Urinary bladder (tissue), 4 donors: ENCODE results near the gene CNPY4. TPM values are rescaled to one million over a fixed set of nuclear protein-coding genes. Genes with fewer than 3 reads are reported as not detected.
"Not testable (repeated sequence)": the region's sequence is repeated elsewhere in the genome, so short reads cannot be mapped to it uniquely, and the experiment has no call there.

Experiments
- DNase-seq: peaks from one replicate; pipeline ENCODE4 v3.0.0-alpha.2; 2015; ENCODE audit errors: extremely low spot score
- H3K27ac ChIP-seq: one replicate; pipeline ENCODE4 v1.5.1; 2013; ENCODE audit warnings: low read depth, mild to moderate bottlenecking, moderate library complexity
- H3K36me3 ChIP-seq: one replicate; pipeline ENCODE4 v1.6.1; 2013; ENCODE audit warnings: mild to moderate bottlenecking, moderate library complexity; ENCODE audit not compliant: insufficient read depth
- H3K4me1 ChIP-seq: one replicate; pipeline ENCODE4 v1.6.1; 2013; ENCODE audit warnings: mild to moderate bottlenecking, moderate library complexity; ENCODE audit not compliant: insufficient read depth
- H3K4me3 ChIP-seq: one replicate; pipeline ENCODE4 v1.5.1; 2013; ENCODE audit warnings: low read depth, low read length
- WGBS: extraction: QIAGEN DNeasy Blood & Tissue Kit; methylation state at CpG from one replicate; pipeline ENCODE4 v1.1.7; 2013; 5-methylcytosine and 5-hydroxymethylcytosine counted together
- polyA plus RNA-seq: library from polyadenylated mRNA; stranded (reverse); fragments of 200-250 nt; gene quantifications from one replicate; pipeline ENCODE4 v1.2.3, GENCODE V29; 2013
- total RNA-seq: library from RNA; depleted of rRNA; stranded (reverse); fragments of >200 nt; gene quantifications from one replicate; pipeline ENCODE4 v1.2.3, GENCODE V29; 2014
- donor health status: healthy with polysubstance abuse.
- donor health status: healthy.

CNPY4 gene
- total and polyA plus RNA-seq, 2 donors, result 26.1 to 34.5 TPM

DNA sequence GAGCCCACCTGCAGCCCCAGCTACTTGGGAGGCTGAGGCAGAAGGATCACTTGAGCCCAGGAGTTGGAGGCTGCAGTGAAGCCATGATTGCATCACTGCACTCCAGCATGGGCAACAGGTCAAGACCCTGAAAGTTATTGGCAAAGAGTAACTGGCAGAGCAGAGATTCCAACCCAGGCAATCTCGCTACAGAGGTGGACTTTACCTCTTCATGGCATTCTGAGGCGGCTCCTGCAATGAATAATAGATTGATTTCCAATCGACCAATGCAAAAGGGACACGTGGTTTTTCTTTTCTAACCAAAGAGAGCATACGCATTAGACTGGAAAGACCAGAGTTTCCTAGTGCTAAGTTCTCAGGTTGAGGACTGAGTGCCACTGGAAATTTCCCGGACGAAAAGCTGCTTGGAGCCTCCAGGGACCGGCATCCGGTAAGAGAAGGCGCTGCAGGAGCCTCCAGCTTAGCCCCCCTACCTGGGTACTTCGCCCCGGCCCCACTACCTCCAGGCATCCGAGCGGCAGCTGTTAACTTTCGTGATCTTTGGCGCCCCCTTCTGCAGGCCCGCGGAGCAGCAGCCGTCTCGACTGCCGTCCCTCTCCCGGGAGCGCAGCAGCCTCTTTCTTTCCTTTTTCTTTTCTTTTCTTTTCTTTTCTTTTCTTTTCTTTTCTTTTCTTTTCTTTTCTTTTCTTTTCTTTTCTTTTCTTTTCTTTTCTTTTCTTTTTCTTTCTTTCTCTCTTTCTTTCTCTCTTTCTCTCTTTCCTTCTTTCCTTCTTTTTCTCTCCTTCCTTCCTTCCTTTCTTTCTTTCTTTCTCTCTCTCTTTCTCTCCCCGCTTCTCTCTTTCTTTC is 11.4 kb downstream of the CNPY4 start:
- 12% methylated on average over 24 of the region's 24 CpGs for WGBS
- DNase-seq, result no peak
- no peak overlapping the region for H3K27ac ChIP-seq
- H3K36me3 ChIP-seq, result no peaks in the 10 kb centered on the region
- no peak overlapping the region for H3K4me3 ChIP-seq
- H3K4me1 ChIP-seq, result no peaks in the 10 kb centered on the region

DNA sequence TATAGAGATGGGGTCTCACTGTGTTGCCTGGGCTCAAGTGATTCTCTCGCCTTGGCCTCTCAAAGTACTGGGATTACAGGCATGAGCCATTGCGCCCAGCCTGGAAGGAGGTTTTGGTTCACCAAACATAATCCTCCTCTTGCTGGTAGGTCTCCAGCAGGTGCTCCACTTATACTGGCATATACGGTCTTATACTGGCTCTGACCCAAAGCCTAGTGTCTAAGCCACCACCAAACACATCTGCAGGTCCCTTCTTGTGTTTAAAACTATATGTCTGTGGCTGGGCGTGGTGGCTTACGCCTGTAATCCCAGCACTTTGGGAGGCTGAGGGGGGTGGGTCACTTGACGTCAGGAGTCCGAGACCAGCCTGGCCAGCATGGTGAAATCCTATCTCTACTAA is 12.7 kb downstream of the CNPY4 start:
- Histone ChIP-seq H3K27ac (no peak overlapping the region), H3K4me1 (no peaks in the 10 kb centered on the region), H3K36me3 (no peaks in the 10 kb centered on the region), H3K4me3 (no peak overlapping the region)
- no peak for DNase-seq
- WGBS, result 61% methylated on average over 7 of the region's 7 CpGs

DNA sequence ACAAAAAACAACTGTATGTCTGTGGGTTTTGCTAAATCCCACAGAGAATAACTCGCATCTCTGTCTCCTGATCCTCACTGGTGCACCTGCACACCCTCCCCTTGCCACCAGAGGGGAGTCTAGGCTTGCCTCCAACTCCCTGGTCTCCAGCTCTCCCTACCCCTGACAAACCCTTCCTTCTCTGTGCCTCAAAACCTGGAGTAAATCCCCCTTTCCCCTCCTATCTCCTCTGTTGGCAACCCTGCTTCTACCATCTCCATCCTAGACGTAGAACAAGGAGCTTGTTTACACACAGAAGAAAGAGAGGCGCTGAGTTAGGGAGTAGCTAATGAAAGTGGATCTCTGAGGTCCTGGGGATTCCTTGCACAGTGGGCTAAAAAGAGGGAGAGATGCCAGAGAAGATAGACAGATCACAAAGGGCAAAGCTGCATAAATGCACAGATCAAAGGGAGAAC is 13.3 kb downstream of the CNPY4 start:
- Histone ChIP-seq H3K27ac (no peak overlapping the region), H3K4me1 (no peaks in the 10 kb centered on the region), H3K36me3 (no peaks in the 10 kb centered on the region), H3K4me3 (no peak overlapping the region)
- 10% methylated on average over 3 of the region's 3 CpGs for WGBS
- no peak for DNase-seq

DNA sequence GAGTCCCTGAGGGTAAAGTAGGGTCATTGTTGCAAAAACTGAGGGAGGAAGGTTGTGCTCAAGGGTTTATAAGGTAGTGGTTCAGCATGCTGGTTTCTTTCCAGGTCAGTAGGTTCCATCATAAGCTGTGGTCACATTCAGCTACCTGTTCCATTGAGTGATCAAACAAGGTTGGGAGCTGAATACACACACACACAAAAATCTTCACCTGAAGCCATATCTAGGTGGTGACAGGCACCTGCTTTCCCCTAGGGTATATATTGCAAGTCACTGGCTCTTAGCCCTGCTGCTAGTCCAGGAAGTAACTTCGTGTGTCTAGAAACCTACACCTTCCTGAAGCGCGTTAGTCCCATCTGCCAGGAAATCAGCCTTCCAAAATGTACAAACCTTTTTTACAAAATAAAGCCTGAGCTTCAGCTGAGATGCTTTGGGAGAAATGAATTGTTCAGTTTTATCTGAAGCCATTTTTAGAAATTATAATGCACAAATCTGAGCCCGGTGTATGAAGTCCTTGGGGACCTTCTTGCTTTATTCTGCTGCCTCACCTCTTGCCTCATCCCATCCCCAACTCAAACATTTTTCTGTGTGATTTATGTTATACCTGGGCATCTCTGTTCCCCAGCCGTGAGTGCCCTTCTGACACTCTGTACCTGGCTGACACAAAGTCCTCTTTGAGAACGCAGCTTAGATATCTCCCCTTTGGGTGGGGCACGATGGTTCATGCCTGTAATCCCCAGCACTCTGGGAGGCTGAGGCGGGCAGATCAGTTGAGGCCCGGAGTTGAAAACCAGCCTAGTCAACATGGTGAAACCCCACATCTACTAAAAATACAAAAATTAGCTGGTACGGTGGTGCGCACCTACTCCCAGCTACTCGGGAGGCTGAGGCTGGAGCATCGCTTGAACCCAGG is 18.7 kb downstream of the CNPY4 start:
- Histone ChIP-seq H3K36me3 (no peaks in the 10 kb centered on the region), H3K4me3 (no peak overlapping the region), H3K27ac (no peak overlapping the region), H3K4me1 (no peaks in the 10 kb centered on the region)
- 83% methylated on average over 13 of the region's 13 CpGs for WGBS
- no peak for DNase-seq

- DNase-seq, result no peak
- H3K4me1 ChIP-seq, result no peaks in the 10 kb centered on the region
- no peak overlapping the region for H3K4me3 ChIP-seq
- H3K36me3 ChIP-seq, result no peaks in the 10 kb centered on the region
- 56% methylated on average over 3 of the region's 3 CpGs for WGBS
- no peak overlapping the region for H3K27ac ChIP-seq
Observed at GRCh38 chr7:100141555-100141949, 22.1 kb downstream of the CNPY4 start.

GRCh38 chr7:100142461-100142860 is 23.0 kb downstream of the CNPY4 start:
- Histone ChIP-seq H3K4me1 (no peaks in the 10 kb centered on the region), H3K27ac (no peak overlapping the region), H3K4me3 (no peak overlapping the region), H3K36me3 (no peaks in the 10 kb centered on the region)
- DNase-seq, result no peak
- WGBS, result 94% methylated on average over 3 of the region's 3 CpGs

- H3K36me3 ChIP-seq, DNase-seq, H3K4me3 ChIP-seq, H3K27ac ChIP-seq, H3K4me1 ChIP-seq: not testable (repeated sequence)
- WGBS, result 90% methylated on average over 4 of the region's 4 CpGs
Observed at GRCh38 chr7:100146350-100146749, 26.9 kb downstream of the CNPY4 start.

DNA sequence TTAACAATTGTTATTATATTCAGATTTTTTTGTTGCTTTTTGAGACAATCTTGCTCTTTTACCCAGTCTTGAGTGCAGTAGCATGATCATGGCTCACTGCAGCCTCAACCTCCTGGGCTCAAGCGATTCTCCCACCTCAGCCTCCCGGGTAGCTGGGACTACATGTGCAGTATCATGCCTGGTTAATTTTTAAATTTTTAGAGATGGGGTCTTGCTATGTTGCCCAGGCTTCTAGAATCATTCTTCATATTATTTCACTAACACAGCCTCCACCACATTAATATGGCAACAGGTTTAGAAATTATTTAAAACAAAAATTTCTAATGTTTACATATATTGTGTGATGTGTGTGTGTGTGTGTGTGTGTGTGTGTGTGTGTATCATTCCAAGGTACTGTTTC is 27.8 kb downstream of the CNPY4 start:
- no peak for DNase-seq
- 94% methylated on average over 2 of the region's 2 CpGs for WGBS
- H3K27ac ChIP-seq, result no peak overlapping the region
- H3K4me3 ChIP-seq, result no peak overlapping the region
- H3K36me3 ChIP-seq, result no peaks in the 10 kb centered on the region
- no peaks in the 10 kb centered on the region for H3K4me1 ChIP-seq

DNA sequence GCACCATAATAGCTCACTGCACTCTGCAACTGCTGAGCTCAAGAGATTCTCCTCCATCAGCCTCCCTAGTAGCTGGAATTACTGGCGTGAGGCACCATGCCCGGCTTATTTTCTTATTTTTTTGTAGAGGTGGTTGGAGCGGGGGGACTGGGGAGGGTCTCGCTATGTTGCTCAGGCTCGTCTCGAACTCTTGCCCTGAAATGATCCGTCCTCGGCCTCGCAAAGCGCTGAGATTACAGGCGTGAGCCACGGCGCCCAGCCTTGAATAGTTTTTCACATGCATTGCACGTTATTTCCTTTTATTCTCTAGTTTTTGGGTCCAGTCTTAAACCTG is 28.8 kb downstream of the CNPY4 start:
- Histone ChIP-seq H3K4me1 (no peaks in the 10 kb centered on the region), H3K27ac (peak overlapping the region; percentile 44), H3K36me3 (no peaks in the 10 kb centered on the region), H3K4me3 (peak overlapping the region; percentile 27)
- no peak for DNase-seq
- 11% methylated on average over 14 of the region's 14 CpGs for WGBS

DNA sequence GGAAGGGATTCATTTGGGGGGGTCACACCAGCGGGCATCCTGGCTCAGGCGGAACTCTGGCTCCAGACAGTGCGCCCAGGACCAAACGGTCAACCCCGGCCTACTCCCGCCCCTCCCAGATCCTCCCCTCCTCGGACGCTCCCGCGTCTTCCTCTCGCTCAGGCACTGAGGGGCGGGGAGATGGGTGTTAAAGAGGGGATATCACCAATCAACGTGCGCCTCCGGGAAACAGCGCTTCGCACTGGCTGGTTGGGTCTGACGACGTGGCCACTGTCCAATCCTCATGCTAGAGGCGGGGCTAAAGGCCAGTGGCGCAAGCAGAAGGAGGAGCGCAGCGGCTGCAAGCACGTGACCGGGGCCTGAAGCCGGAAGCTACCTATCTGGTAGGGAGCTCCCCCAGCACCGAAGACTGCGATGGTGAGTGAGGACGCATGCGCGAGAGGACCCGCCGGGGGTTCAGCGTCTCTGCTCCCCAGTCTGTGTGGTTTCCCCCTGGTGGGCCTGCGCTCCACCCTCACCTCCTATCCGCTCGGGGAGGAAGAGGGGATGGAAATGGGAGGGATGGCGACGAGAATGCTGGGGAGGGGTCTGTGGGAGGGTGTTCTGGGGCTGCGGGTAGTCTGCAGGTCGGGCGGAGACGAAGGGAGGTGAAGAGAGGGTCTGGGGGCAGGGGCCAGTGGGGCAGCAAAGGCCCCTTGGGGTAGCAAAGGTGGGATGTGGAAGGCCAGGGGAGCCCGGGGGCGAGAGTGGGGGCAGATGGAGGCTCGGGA is 29.3 kb downstream of the CNPY4 start, which contains the start of gene LAMTOR4:
TSS of gene LAMTOR4 (plus strand) at position 360 of the 770 bp plus-strand sequence. CDS start at position 415, 55 bp downstream.
- Histone ChIP-seq H3K36me3 (no peaks in the 10 kb centered on the region), H3K27ac (peak within 1 kb of the TSS; percentile 90), H3K4me1 (no peaks in the 10 kb centered on the region), H3K4me3 (peak within 1 kb of the TSS; percentile 69)
- DNase-seq, result peak; percentile 96
- under 1% methylated on average over 46 of the region's 46 CpGs for WGBS

DNA sequence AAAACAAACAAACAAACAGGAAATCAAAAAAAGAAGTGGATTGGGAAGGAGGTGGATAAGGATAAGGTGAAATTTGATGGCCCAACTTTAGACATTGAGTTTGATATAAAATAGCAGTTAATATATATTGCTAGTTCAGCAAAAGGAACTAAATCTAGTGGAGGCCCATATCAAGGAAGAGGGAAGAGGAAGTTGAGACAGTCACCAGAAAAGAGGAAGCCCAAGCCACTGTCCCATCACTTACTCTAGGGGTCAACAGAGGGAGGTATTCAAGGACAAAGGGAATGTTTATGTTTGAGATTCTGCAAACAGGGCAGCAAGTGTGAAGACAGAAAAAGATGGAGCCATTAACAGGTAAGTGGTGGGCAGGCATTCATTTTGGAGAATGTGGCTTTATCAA is 33.0 kb downstream of the CNPY4 start:
- no peak for DNase-seq
- Histone ChIP-seq H3K4me3 (no peak overlapping the region), H3K27ac (no peak overlapping the region), H3K4me1 (no peaks in the 10 kb centered on the region), H3K36me3 (no peaks in the 10 kb centered on the region)

DNA sequence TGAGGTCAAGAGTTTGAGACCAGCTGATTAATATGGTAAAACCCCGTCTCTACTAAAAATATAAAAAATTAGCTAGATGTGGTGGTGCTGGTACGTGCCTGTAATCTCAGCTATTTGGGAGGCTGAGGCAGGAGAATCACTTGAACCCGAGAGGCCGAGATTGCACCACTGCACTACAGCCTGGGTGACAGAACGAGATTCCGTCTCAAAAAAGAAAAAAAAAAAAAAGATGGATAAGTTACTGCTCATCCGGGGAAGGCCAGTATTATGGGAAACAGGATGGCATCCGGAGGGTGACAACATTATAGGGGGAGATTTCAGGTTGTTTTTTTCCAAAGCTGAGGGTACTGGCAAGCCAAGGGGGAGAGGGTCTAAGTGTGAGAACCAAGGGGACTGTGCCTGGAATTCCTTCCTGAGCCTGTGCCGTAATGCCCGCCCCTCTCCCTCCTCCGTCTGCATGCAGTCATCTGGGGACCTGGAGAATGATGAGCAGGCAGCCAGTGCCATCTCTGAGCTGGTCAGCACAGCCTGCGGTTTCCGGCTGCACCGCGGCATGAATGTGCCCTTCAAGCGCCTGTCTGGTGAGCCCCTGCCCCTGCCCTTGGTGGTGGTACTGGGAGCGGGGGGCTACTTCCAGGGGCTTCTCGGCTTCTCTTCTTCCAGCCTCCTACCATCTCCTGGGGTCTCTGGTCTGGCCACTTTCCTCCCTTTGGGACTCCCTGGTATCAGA is 33.7 kb downstream of the CNPY4 start:
- Histone ChIP-seq H3K27ac (no peak overlapping the region), H3K4me1 (peaks cover 3% of the 10 kb centered on the region), H3K4me3 (no peak overlapping the region), H3K36me3 (no peaks in the 10 kb centered on the region)
- WGBS, result 88% methylated on average over 18 of the region's 18 CpGs
- DNase-seq, result no peak
